Activated CD8-positive, alpha-beta T cell treated with anti-CD3 and anti-CD28 coated beads for 36 hours (primary cell): ENCODE measurements around the gene POU6F1. TPM values are rescaled to one million over a fixed set of nuclear protein-coding genes. Genes with fewer than 3 reads are reported as not detected.

Experiments
- ATAC-seq: fragments of 200-7000 bp; cut with Tn5 transposase; one replicate; pipeline ENCODE4 v1.10.0; 2021; ENCODE audit warnings: mild to moderate bottlenecking, moderate library complexity
- CTCF ChIA-PET: fragments of 350-600 bp; sonication (Branson Sonifier 250); formaldehyde crosslinking; loops from one replicate; lab custom pipeline; 2021; ENCODE audit warnings: antibody characterized with exemption; lab: Charles Lee
- POLR2A ChIA-PET: fragments of 350-600 bp; sonication (Branson Sonifier 250); formaldehyde crosslinking; loops from one replicate; lab custom pipeline; 2021; ENCODE audit warnings: antibody characterized with exemption; lab: Charles Lee
- DNase-seq: peaks from one replicate; pipeline ENCODE4 v3.0.0-alpha.2; 2020
- H3K27ac Mint-ChIP-seq: one replicate; pipeline ENCODE4 v1.8.0; 2021; ENCODE audit warnings: mild to moderate bottlenecking, mixed read lengths
- H3K27me3 Mint-ChIP-seq: one replicate; pipeline ENCODE4 v1.8.0; 2021; ENCODE audit warnings: mixed read lengths
- H3K36me3 Mint-ChIP-seq: one replicate; pipeline ENCODE4 v1.8.0; 2021; ENCODE audit warnings: low read depth, mixed read lengths
- H3K4me1 Mint-ChIP-seq: one replicate; pipeline ENCODE4 v1.8.0; 2021; ENCODE audit warnings: low read depth, mixed read lengths
- H3K4me3 Mint-ChIP-seq: one replicate; pipeline ENCODE4 v1.8.0; 2021; ENCODE audit warnings: mild to moderate bottlenecking, moderate library complexity, mixed read lengths
- H3K9me3 Mint-ChIP-seq: one replicate; pipeline ENCODE4 v1.8.0; 2021; ENCODE audit warnings: mixed read lengths
- CTCF ChIP-seq: fragments of 200-600 bp; IDR thresholded peaks from one replicate; pipeline ENCODE4 v1.8.0; 2022; ENCODE audit warnings: antibody characterized with exemption, mild to moderate bottlenecking
- intact Hi-C: fragments of 100-400 bp; cut with micrococcal nuclease; formaldehyde crosslinking; loops from one replicate; pipeline ENCODE4 v1.10.0; 2022
- total RNA-seq, 2 experiments: library from RNA; stranded (reverse); gene quantifications; one replicate each; pipeline ENCODE4 v1.2.3, GENCODE V29; 2021

POU6F1 gene
- total RNA-seq, 2 experiments from 2014 or later, result 5.8 to 7.3 TPM

GRCh38 chr12:51242120-51242519 is 24.3 kb upstream of the POU6F1 start:
- ChIA-PET POLR2A (interaction anchor here (0.6 to 4.2 kb wide), 3 partner anchors 11 to 1897 kb away, joined by 3 to 24 read pairs (median 3); partner anchors contain the start of gene POU6F1), CTCF (interaction anchor here (1.0 to 1.6 kb wide), 2 partner anchors 9 to 99 kb away, joined by 3 to 5 read pairs; no protein-coding TSS in a partner anchor)
- peaks cover 54% of the 10 kb centered on the region for H3K36me3 Mint-ChIP-seq
- ATAC-seq (no peak), DNase-seq (no peak)
- H3K9me3 Mint-ChIP-seq, result no peaks in the 10 kb centered on the region
- H3K27ac Mint-ChIP-seq, result peak overlapping the region; percentile 66
- intact Hi-C loops, result loop anchor here (5.0 kb wide), 1 partner anchor 150 kb away; no protein-coding TSS in a partner anchor
- no peak overlapping the region for H3K4me3 Mint-ChIP-seq
- H3K27me3 Mint-ChIP-seq, result no peaks in the 10 kb centered on the region
- peaks cover 52% of the 10 kb centered on the region for H3K4me1 Mint-ChIP-seq
- no peak for TF ChIP-seq CTCF

- intact Hi-C loops, result loop anchor here (5.0 kb wide), 1 partner anchor 149 kb away; no protein-coding TSS in a partner anchor
- ChIA-PET POLR2A (interaction anchor here (0.7 to 4.2 kb wide), 6 partner anchors 8 to 216 kb away, joined by 3 to 24 read pairs (median 4); partner anchors contain the start of genes POU6F1 and SLC11A2), CTCF (interaction anchor here (0.9 to 1.9 kb wide), 7 partner anchors 8 to 159 kb away, joined by 3 to 15 read pairs (median 4); no protein-coding TSS in a partner anchor)
- H3K4me1 Mint-ChIP-seq, result peaks cover 41% of the 10 kb centered on the region
- ATAC-seq (no peak), DNase-seq (no peak)
- no peaks in the 10 kb centered on the region for H3K27me3 Mint-ChIP-seq
- TF ChIP-seq CTCF, result no peak
- peaks cover 49% of the 10 kb centered on the region for H3K36me3 Mint-ChIP-seq
- no peaks in the 10 kb centered on the region for H3K9me3 Mint-ChIP-seq
- H3K27ac Mint-ChIP-seq, result peak overlapping the region; percentile 48
- H3K4me3 Mint-ChIP-seq, result peak overlapping the region; percentile 95
These were observed 23.1 kb upstream of the POU6F1 start for GRCh38 chr12:51240971-51241370.

- no peak for TF ChIP-seq CTCF
- H3K4me3 Mint-ChIP-seq, result peak within 1 kb of the TSS; percentile 95
- intact Hi-C loops, result no loop called here
- no peaks in the 10 kb centered on the region for H3K27me3 Mint-ChIP-seq
- DNase-seq (peak; percentile 97), ATAC-seq (peak; percentile 92)
- peaks cover 31% of the 10 kb centered on the region for H3K4me1 Mint-ChIP-seq
- peaks cover 35% of the 10 kb centered on the region for H3K36me3 Mint-ChIP-seq
- ChIA-PET POLR2A (interaction anchor here (0.8 to 4.2 kb wide), 16 partner anchors 8 to 220 kb away, joined by 3 to 24 read pairs (median 4); partner anchors contain the start of genes CSRNP2 and POU6F1), CTCF (interaction anchor here (1.1 to 2.9 kb wide), 7 partner anchors 14 to 112 kb away, joined by 3 to 11 read pairs (median 7); partner anchors contain the start of gene POU6F1)
- H3K9me3 Mint-ChIP-seq, result no peaks in the 10 kb centered on the region
- peak within 1 kb of the TSS; percentile 100 for H3K27ac Mint-ChIP-seq
These were observed 20.9 kb upstream of the POU6F1 start, which contains the start of gene DAZAP2 for GRCh38 chr12:51238510-51239334. Gene DAZAP2 (plus strand): TSS chr12:51238826. CDS start chr12:51238908, 82 bp downstream.

GRCh38 chr12:51238037-51238509 is 20.2 kb upstream of the POU6F1 start:
- H3K4me1 Mint-ChIP-seq, result peaks cover 29% of the 10 kb centered on the region
- no peak for DNase-seq
- POLR2A ChIA-PET, result interaction anchor here (1.0 to 4.2 kb wide), 10 partner anchors 9 to 219 kb away, joined by 3 to 24 read pairs (median 5); partner anchors contain the start of genes CSRNP2 and POU6F1

More at GRCh38 chr12:51238037-51238509, 20.2 kb upstream of the POU6F1 start:
- ATAC-seq, result peak; percentile 14
- Mint-ChIP-seq H3K4me3 (peak overlapping the region; percentile 95), H3K27me3 (no peaks in the 10 kb centered on the region), H3K36me3 (peaks cover 34% of the 10 kb centered on the region), H3K9me3 (no peaks in the 10 kb centered on the region), H3K27ac (peak overlapping the region; percentile 100)
- CTCF ChIA-PET, result interaction anchor here (1.1 to 2.9 kb wide), 7 partner anchors 15 to 113 kb away, joined by 3 to 11 read pairs (median 7); partner anchors contain the start of gene POU6F1
- intact Hi-C loops, result no loop called here
- no peak for TF ChIP-seq CTCF
